ENCODE results near the gene RAB23. TPM values are rescaled to one million over a fixed set of nuclear protein-coding genes. Genes with fewer than 3 reads are reported as not detected.

RAB23 gene
- total RNA-seq, 2 donors from 2014 or later: 20.4 to 22.3 TPM

GRCh38 chr6:57221191-57221935 lies 744 bp downstream of the RAB23 start:
- TF ChIP-seq CTCF (IDR thresholded peaks at IDR 0.05) (peak in 2 of 4 experiments; percentile 50 to 64), POLR2A (IDR thresholded peaks at IDR 0.05) (no peak), POLR2AphosphoS5 (IDR thresholded peaks at IDR 0.05) (peak; percentile 6)
- Histone ChIP-seq H3K4me3 (peak overlapping the region; percentile 92 to 99), H3K36me3 (no peaks in the 10 kb centered on the region), H3K27me3 (replicated peaks; ENCODE audit: insufficient read depth) (no peaks in the 10 kb centered on the region), H3K4me1 (replicated peaks) (no peaks in the 10 kb centered on the region), H3K9me3 (no peaks in the 10 kb centered on the region), H3K27ac (peak overlapping the region; percentile 89 to 93)
- WGBS: under 1% methylated on average over 24 of the region's 38 CpGs
- intact Hi-C loops (cut with DNase I): loop anchor here (5.0 kb wide), 2 partner anchors 39 to 41 kb away; no protein-coding TSS in a partner anchor
- DNase-seq (ENCODE audit: low spot score): peak; percentile 34

GRCh38 chr6:57220083-57220703 lies 1.9 kb downstream of the RAB23 start:
- WGBS: 85% methylated on average over 2 of the region's 2 CpGs
- intact Hi-C loops (cut with DNase I): loop anchor here (5.0 kb wide), 2 partner anchors 38 to 42 kb away; no protein-coding TSS in a partner anchor
- no peak for TF ChIP-seq POLR2A (IDR thresholded peaks at IDR 0.05)
- no peak for TF ChIP-seq POLR2AphosphoS5 (IDR thresholded peaks at IDR 0.05)
- no peak for TF ChIP-seq CTCF (IDR thresholded peaks at IDR 0.05)
- no peaks in the 10 kb centered on the region for H3K27me3 ChIP-seq (replicated peaks; ENCODE audit: insufficient read depth)
- no peaks in the 10 kb centered on the region for H3K4me1 ChIP-seq (replicated peaks)
- no peak overlapping the region for H3K4me3 ChIP-seq
- no peaks in the 10 kb centered on the region for H3K9me3 ChIP-seq
- no peaks in the 10 kb centered on the region for H3K36me3 ChIP-seq
- no peak for DNase-seq (ENCODE audit: low spot score)
- H3K27ac ChIP-seq: no peak overlapping the region

- no peaks in the 10 kb centered on the region for H3K9me3 ChIP-seq
- H3K4me3 ChIP-seq: no peak overlapping the region
- DNase-seq (ENCODE audit: low spot score): no peak
- H3K27ac ChIP-seq: peak overlapping the region; percentile 11 to 43
- H3K4me1 ChIP-seq (replicated peaks): no peaks in the 10 kb centered on the region
- no peak for TF ChIP-seq CTCF (IDR thresholded peaks at IDR 0.05)
- no peak for TF ChIP-seq POLR2A (IDR thresholded peaks at IDR 0.05)
- no peak for TF ChIP-seq POLR2AphosphoS5 (IDR thresholded peaks at IDR 0.05)
- WGBS: 96% methylated on average over 11 of the region's 11 CpGs
- no peaks in the 10 kb centered on the region for H3K36me3 ChIP-seq
- no peaks in the 10 kb centered on the region for H3K27me3 ChIP-seq (replicated peaks; ENCODE audit: insufficient read depth)
- intact Hi-C loops (cut with DNase I): no loop called here
These were observed 4.8 kb downstream of the RAB23 start for GRCh38 chr6:57217270-57217669.

- no peak overlapping the region for H3K4me3 ChIP-seq
- TF ChIP-seq POLR2A (IDR thresholded peaks at IDR 0.05): no peak
- peak in 1 of 4 experiments; percentile 51 for TF ChIP-seq CTCF (IDR thresholded peaks at IDR 0.05)
- no peaks in the 10 kb centered on the region for H3K27me3 ChIP-seq (replicated peaks; ENCODE audit: insufficient read depth)
- WGBS: 35% methylated on average over 7 of the region's 7 CpGs
- peak; percentile 68 for DNase-seq (ENCODE audit: low spot score)
- no peaks in the 10 kb centered on the region for H3K4me1 ChIP-seq (replicated peaks)
- peak overlapping the region; percentile 11 to 43 for H3K27ac ChIP-seq
- intact Hi-C loops (cut with DNase I): no loop called here
- no peaks in the 10 kb centered on the region for H3K9me3 ChIP-seq
- no peaks in the 10 kb centered on the region for H3K36me3 ChIP-seq
These were observed 5.6 kb downstream of the RAB23 start for GRCh38 chr6:57216235-57217101.
